Left lung (tissue), 10 donors: Measurements from ENCODE around the gene C4orf54. TPM values are rescaled to one million over a fixed set of nuclear protein-coding genes. Genes with fewer than 3 reads are reported as not detected.

ENCODE experiments used
- ATAC-seq: fragments of 200-7000 bp; cut with Tn5 transposase; one replicate; pipeline ENCODE4 v1.9.1; 2020; ENCODE audit warnings: moderate library complexity
- DNase-seq, 4 donors: peaks; one replicate each; pipeline ENCODE4 v3.0.0-alpha.2; 2013 to 2020
- H3K27ac ChIP-seq, 2 donors: fragments of 200-600 bp; sonication (generic) in 1 of 2; one replicate each; pipeline versions ENCODE4 v1.5.0 to v1.8.0; 2020 to 2021
- H3K27me3 ChIP-seq, 2 donors: fragments of 200-600 bp; sonication (generic) in 1 of 2; one replicate each; pipeline versions ENCODE4 v1.5.0 to v1.8.0; 2020 to 2021
- H3K36me3 ChIP-seq, 2 donors: fragments of 200-600 bp; sonication (generic) in 1 of 2; one replicate each; pipeline versions ENCODE4 v1.5.0 to v1.8.0; 2020 to 2021
- H3K4me1 ChIP-seq, 2 donors: fragments of 200-600 bp; one replicate each; pipeline ENCODE4 v1.8.0; 2021
- H3K4me3 ChIP-seq, 2 donors: fragments of 200-600 bp; sonication (generic) in 1 of 2; one replicate each; pipeline versions ENCODE4 v1.5.0 to v1.8.0; 2020 to 2021; ENCODE audit warnings: mild to moderate bottlenecking in 1 of 2
- H3K9me3 ChIP-seq, 2 donors: fragments of 200-600 bp; sonication (generic) in 1 of 2; one replicate each; pipeline versions ENCODE4 v1.5.0 to v1.8.0; 2020 to 2021
- CTCF ChIP-seq, 2 donors: fragments of 200-600 bp; sonication (generic) in 1 of 2; IDR thresholded peaks; one replicate each; pipeline versions ENCODE4 v1.5.0 to v1.8.0; 2021; ENCODE audit warnings: antibody characterized with exemption in 2 of 2
- intact Hi-C, 2 donors: fragments of 100-400 bp; cut with DNase I; formaldehyde crosslinking; loops; one replicate each; pipeline versions ENCODE4 v1.11.2 to v1.14.2; 2022
- polyA plus RNA-seq, 6 donors: library from polyadenylated mRNA; unstranded; fragments of 120-200 nt; gene quantifications; one replicate each; pipeline ENCODE4 v1.2.1, GENCODE V29; 2013; ENCODE audit not compliant: insufficient read length in 6 of 6
- total RNA-seq, 2 donors: library from RNA; stranded (reverse); fragmentation: NEBNext Ultra II Directional; extraction: Animal tissue kit (Norgen Biotek cat#: 25700); gene quantifications; one replicate each; pipeline ENCODE4 v1.2.1, GENCODE V29; 2021
- donor health status: DM: no; HTN: yes; CAD: no.
- donor health status: DM: no; HTN: no; CAD: no.

Gene C4orf54
- total and polyA plus RNA-seq, 8 donors: 0.01 to 0.12 (median 0.05) TPM

GRCh38 chr4:99651016-99651769, 6.4 kb downstream of the C4orf54 start:
- intact Hi-C loops: no loop called here
- H3K36me3 ChIP-seq: no peaks in the 10 kb centered on the region
- no peaks in the 10 kb centered on the region for H3K4me1 ChIP-seq
- no peak overlapping the region for H3K4me3 ChIP-seq
- no peak overlapping the region for H3K27ac ChIP-seq
- TF ChIP-seq CTCF (IDR thresholded peaks at IDR 0.05): no peak
- ATAC-seq (no peak), DNase-seq (peak in 1 of 4 donors; percentile 52)
- H3K27me3 ChIP-seq: no peaks in the 10 kb centered on the region
- peaks cover 0 to 7% of the 10 kb centered on the region in 2 donors for H3K9me3 ChIP-seq

DNA sequence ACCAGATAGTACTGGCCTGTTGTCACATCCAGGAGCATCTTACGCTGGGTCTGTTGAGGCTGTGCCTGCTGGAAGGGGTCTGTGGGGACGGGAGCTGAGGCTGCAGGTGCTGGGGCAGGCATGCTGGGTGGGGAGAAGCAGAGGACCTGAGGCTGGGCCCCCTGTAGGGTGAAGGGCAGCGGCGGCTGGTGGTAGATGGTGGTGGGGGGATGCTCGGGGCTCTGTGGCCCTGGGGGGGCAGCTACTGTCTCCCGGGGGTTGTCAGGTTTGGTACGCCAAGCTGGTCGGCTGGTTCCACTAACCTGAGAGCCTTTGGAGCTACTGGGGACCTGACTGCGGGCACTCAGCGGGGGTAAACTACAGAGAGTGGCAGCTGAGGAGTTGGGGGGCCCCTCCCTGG, 7.8 kb downstream of the C4orf54 start:
- Histone ChIP-seq H3K27me3 (no peaks in the 10 kb centered on the region), H3K4me3 (no peak overlapping the region), H3K4me1 (no peaks in the 10 kb centered on the region), H3K36me3 (no peaks in the 10 kb centered on the region), H3K27ac (no peak overlapping the region), H3K9me3 (peaks cover 0 to 7% of the 10 kb centered on the region in 2 donors)
- intact Hi-C loops: no loop called here
- DNase-seq (peak in 1 of 4 donors; percentile 44), ATAC-seq (no peak)
- no peak for TF ChIP-seq CTCF (IDR thresholded peaks at IDR 0.05)

GRCh38 chr4:99649208-99649607, 8.4 kb downstream of the C4orf54 start:
- H3K4me1 ChIP-seq: no peaks in the 10 kb centered on the region
- intact Hi-C loops: no loop called here
- TF ChIP-seq CTCF (IDR thresholded peaks at IDR 0.05): no peak
- no peaks in the 10 kb centered on the region for H3K36me3 ChIP-seq
- H3K27ac ChIP-seq: no peak overlapping the region
- H3K9me3 ChIP-seq: peaks cover 0 to 7% of the 10 kb centered on the region in 2 donors
- ATAC-seq: no peak
- H3K4me3 ChIP-seq: no peak overlapping the region
- DNase-seq: no peak
- no peaks in the 10 kb centered on the region for H3K27me3 ChIP-seq

GRCh38 chr4:99648321-99648720, 9.3 kb downstream of the C4orf54 start:
- intact Hi-C loops: no loop called here
- TF ChIP-seq CTCF (IDR thresholded peaks at IDR 0.05): no peak
- Histone ChIP-seq H3K36me3 (no peaks in the 10 kb centered on the region), H3K4me3 (no peak overlapping the region), H3K9me3 (peaks cover 0 to 5% of the 10 kb centered on the region in 2 donors), H3K27ac (no peak overlapping the region), H3K27me3 (no peaks in the 10 kb centered on the region), H3K4me1 (no peaks in the 10 kb centered on the region)
- DNase-seq (no peak), ATAC-seq (no peak)

GRCh38 chr4:99647071-99647470, 10.6 kb downstream of the C4orf54 start:
- intact Hi-C loops: no loop called here
- no peak for ATAC-seq
- TF ChIP-seq CTCF (IDR thresholded peaks at IDR 0.05): no peak

More at GRCh38 chr4:99647071-99647470, 10.6 kb downstream of the C4orf54 start:
- H3K36me3 ChIP-seq: no peaks in the 10 kb centered on the region
- no peak overlapping the region for H3K4me3 ChIP-seq
- no peaks in the 10 kb centered on the region for H3K27me3 ChIP-seq
- peaks cover 0 to 2% of the 10 kb centered on the region in 2 donors for H3K9me3 ChIP-seq
- DNase-seq: no peak
- no peaks in the 10 kb centered on the region for H3K4me1 ChIP-seq
- H3K27ac ChIP-seq: no peak overlapping the region
